GM21515 (cell line): ENCODE data around the gene CALCOCO1.
A peak's percentile ranks its signal among the peaks of the same experiment; 100 is the strongest.
"Not testable (repeated sequence)": the region's sequence is repeated elsewhere in the genome, so short reads cannot be mapped to it uniquely, and the experiment has no call there.

ENCODE experiments used
- ATAC-seq: cut with Tn5 transposase; IDR thresholded peaks from one replicate; pipeline ENCODE4 v1.9.1; 2021; ENCODE audit not compliant: unreplicated experiment

CALCOCO1 gene

GRCh38 chr12:53734425-53734824, 7.2 kb upstream of the CALCOCO1 start:
- ATAC-seq: no peak

GRCh38 chr12:53733807-53734200, 6.6 kb upstream of the CALCOCO1 start:
- no peak for ATAC-seq

- ATAC-seq: no peak
Observed at GRCh38 chr12:53733051-53733806, 6.0 kb upstream of the CALCOCO1 start.

- no peak for ATAC-seq
Observed at GRCh38 chr12:53729644-53730043, 2.4 kb upstream of the CALCOCO1 start.

- ATAC-seq: no peak
Observed at GRCh38 chr12:53728206-53728605, 954 bp upstream of the CALCOCO1 start.

- ATAC-seq: no peak
Observed at GRCh38 chr12:53726946-53727309, 324 bp downstream of the CALCOCO1 start.

- no peak for ATAC-seq
Observed at GRCh38 chr12:53726341-53726740, 911 bp downstream of the CALCOCO1 start.

- ATAC-seq: no peak
Observed at GRCh38 chr12:53725824-53726223, 1.4 kb downstream of the CALCOCO1 start.

- ATAC-seq: no peak
Observed at GRCh38 chr12:53722450-53723041, 4.7 kb downstream of the CALCOCO1 start.

- no peak for ATAC-seq
Observed at GRCh38 chr12:53720946-53721345, 6.3 kb downstream of the CALCOCO1 start.

GRCh38 chr12:53719649-53720048, 7.6 kb downstream of the CALCOCO1 start:
- ATAC-seq: no peak

GRCh38 chr12:53718567-53718966, 8.7 kb downstream of the CALCOCO1 start:
- not testable (repeated sequence) for ATAC-seq

GRCh38 chr12:53717319-53717718, 9.9 kb downstream of the CALCOCO1 start:
- no peak for ATAC-seq

- no peak for ATAC-seq
Observed at GRCh38 chr12:53714004-53714403, 13.2 kb downstream of the CALCOCO1 start.

- ATAC-seq: no peak
Observed at GRCh38 chr12:53713516-53713915, 13.7 kb downstream of the CALCOCO1 start.

- no peak for ATAC-seq
Observed at GRCh38 chr12:53712059-53712643, 15.1 kb downstream of the CALCOCO1 start.

GRCh38 chr12:53710091-53710490, 17.2 kb downstream of the CALCOCO1 start:
- ATAC-seq: no peak

- no peak for ATAC-seq
Observed at GRCh38 chr12:53709671-53710070, 17.6 kb downstream of the CALCOCO1 start.

- no peak for ATAC-seq
Observed at GRCh38 chr12:53706080-53706479, 21.2 kb downstream of the CALCOCO1 start.

- ATAC-seq: no peak
Observed at GRCh38 chr12:53703756-53704155, 23.5 kb downstream of the CALCOCO1 start.

GRCh38 chr12:53701518-53702264, 25.6 kb downstream of the CALCOCO1 start:
- peak; percentile 56 for ATAC-seq

GRCh38 chr12:53700567-53700966, 26.7 kb downstream of the CALCOCO1 start:
- no peak for ATAC-seq
